HG03575 (cell line): ENCODE measurements around the gene ROS1.
"Not testable (repeated sequence)": the region's sequence is repeated elsewhere in the genome, so short reads cannot be mapped to it uniquely, and the experiment has no call there.

Source experiments
- ATAC-seq: cut with Tn5 transposase; IDR thresholded peaks from one replicate; pipeline ENCODE4 v1.9.1; 2021; ENCODE audit not compliant: unreplicated experiment, insufficient number of reproducible peaks, low FRiP score; ENCODE audit errors: extremely low read depth

ROS1 gene

DNA sequence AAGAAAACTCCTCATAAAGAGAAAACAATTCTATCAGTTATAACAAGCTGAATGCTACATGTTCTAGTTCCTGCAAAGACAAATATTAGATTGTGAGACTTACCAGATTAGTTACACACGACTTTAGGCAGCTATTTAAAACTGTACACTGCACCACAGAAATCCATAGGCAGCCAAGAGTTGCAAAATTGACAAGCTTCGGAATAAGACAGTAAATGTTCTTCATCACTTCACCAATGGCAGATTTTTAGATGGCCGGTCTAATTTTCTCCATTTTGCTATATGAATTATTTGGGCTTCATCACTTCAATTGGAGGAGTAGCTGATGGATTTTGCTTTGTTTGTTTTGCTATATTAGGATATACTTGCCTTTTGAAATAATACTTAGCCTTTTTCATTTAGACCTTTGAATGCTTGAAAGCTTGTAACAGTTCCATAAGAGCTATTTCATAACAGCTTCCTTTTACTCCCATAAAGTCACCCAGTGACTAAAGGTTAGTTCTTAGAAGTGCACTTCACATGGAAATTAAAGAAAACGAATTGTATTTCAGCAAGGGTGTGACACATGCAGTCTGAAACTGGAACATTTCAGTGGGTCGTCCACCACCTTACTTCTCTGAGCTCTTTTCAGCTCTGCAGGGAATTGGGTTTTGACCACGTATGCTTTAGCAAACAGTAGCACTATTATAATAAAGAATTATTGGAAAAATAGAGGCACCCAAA, at the start of gene ROS1:
Gene ROS1 (minus strand): TSS at position 512 of the 723 bp plus-strand sequence. CDS start 286 bp downstream, at position 226.
- ATAC-seq, result no peak

DNA sequence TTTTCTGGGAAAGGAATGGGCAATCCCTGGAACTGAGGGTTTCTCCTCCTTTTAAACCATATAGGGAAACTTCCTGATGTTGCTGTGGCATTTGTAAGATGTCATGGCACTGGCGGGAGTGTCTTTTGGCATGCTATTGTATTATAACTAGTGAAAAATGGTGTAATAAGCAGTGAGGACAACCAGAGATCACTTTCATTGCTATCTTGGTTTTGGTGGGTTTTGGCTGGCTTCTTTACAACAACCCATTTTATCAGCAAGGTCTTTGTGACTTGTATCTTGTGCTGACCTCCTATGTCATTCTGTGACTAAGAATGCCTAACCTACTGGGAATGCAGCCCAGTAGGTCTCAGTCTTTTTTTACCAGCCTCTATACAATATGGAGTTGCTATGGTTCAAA, 47.7 kb upstream of the ROS1 start:
- ATAC-seq, result no peak

DNA sequence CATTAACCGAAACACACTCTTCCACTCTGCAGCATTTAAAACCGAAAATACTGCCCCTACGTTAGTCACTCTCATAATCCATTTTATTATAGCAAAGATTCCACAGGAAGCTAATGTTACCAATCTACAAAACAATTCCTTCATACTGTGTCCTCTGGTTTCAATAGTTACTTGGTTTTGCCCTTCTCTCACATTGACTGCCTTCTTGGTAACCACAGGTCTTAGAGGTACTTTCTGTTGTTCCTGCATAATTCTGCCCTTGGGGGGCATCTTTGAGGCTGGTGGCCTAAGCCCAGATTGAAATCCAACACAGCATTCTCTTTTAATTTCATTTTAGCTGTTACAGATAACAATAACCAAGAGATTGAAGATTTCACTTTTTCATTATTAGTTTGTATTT, 46.9 kb upstream of the ROS1 start:
- ATAC-seq, result no peak

GRCh38 chr6:117469791-117470190, 44.0 kb upstream of the ROS1 start:
- ATAC-seq, result no peak

DNA sequence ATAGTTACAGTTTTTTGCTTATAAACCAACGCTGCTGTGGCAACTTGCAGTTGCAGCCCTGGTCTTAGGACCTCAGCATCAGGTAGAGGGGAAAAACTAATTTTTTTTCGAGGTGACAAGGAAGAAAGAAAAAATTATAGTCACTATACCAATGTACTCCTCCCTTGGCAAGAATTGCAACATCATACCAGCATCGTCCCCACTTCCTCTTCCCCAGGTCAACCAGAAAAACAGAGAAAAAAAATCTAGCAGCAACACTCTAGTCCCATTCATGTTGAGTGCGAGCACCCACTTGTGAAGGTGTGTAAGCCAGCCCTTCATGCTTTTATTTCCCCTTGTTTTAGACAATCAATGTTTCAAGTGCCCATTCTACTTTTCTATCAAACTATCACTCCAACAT, 43.6 kb upstream of the ROS1 start:
- no peak for ATAC-seq

DNA sequence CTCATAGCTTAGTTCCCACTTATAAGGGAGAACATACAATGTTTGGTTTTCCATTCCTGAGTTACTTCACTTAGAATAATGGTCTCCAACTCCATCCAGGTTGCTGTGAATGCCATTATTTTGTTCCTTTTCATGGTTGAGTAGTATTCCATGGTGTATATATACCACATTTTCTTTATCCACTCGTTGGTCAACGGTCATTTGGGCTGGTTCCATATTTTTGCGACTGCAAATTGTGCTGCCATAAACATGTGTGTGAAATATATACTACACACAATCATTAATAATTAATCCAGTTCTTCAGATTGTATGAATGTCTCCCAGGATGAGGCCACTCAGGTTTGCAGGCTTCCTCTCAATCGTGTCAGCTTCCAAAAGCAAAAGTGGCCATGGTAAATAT, 42.8 kb upstream of the ROS1 start:
- ATAC-seq, result not testable (repeated sequence)

GRCh38 chr6:117467876-117468275, 42.1 kb upstream of the ROS1 start:
- ATAC-seq, result no peak

GRCh38 chr6:117465691-117466090, 39.9 kb upstream of the ROS1 start:
- no peak for ATAC-seq

GRCh38 chr6:117464700-117465099, 39.0 kb upstream of the ROS1 start:
- ATAC-seq, result no peak

DNA sequence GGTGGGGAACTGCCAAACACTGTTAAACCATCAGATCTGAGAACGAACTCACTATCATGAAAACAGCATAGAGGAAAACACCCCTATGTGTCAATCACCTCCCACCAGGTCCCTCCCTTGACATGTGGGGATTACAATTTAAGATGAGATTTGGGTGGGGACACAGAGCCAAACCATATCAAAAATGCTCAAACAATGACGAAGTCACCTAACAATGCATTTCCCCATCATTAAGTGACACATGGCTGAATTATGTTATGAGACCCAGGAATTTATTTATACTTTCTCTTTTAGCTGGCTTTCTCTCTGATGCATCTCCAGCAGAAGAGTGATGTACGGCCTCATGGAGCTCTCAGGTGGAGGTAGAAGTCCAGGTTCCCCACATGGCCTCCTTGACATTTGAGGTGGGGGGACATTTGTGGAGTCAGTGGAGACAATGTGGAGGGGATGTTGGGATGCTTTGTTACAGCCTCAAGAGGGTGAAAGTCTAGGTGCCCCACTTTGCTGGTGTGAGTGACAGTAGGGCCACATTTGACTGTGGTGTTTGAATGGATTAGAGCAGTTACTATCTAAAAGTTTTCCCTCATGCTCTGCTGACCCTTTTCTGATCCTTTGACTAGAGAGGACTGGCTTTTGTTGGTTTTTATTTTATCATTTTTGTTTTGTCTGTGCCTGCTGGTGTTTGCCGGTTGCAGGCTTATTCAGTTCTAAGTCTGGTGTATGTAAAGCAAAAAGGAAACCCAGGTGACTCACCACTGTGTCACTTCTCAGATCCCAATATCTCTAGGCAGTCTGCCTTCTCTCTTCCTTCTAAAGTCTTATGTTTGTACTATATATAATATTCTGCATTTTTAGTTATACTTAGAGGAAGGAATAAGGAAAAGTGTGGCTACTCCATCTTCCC, 38.3 kb upstream of the ROS1 start:
- ATAC-seq, result no peak

DNA sequence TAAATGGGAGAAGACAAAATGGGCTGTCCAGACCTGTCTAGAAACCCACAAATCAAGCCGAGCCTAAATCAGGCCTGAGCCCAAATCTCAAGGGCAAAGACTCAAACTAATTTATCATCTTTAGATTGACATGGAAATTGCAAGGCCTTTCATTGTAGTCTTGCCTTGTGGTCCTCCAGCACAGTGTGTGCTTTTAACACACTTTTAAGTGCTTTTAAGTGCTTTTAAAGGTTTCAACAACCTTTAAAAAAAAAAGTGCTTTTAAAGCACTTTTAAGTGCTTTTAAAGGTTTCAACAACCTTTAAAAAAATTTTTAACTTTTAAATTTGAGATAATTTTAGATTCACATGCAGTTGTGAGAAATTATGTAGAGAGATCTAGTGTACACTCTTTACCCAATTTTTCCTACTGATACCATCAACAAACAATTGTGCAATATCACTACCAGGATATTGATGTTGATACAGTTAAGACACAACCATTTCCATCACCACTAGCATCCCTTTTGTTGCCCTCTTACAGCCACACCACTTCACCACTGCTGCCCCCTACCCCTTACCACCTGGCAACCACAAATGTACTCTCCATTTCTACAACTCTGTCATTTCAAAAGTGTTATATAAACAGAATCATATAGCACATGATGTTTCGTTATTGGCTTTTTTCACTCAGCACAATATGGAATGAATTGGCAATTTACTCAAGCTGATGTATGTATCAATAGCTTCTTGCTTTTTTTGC, 33.6 kb upstream of the ROS1 start:
- no peak for ATAC-seq

DNA sequence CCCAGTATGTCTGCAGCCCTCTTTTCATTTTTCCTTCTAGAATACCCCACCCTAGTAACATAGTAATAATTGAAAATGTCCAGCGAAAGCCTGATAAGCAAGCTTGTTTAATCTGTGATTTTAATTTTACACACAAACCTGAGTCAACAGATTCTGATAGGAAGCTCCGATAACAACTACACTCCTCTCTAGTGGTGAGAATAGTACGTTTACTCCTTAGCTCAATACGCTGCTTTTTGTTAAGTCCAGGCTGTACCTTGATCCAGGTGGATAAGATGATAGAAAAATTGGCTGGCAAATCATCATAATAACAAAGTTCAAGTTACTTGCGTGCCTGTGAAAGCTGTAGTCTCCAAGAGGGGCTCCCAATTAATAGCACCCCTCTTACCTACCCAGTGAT, 31.3 kb upstream of the ROS1 start:
- ATAC-seq, result no peak

DNA sequence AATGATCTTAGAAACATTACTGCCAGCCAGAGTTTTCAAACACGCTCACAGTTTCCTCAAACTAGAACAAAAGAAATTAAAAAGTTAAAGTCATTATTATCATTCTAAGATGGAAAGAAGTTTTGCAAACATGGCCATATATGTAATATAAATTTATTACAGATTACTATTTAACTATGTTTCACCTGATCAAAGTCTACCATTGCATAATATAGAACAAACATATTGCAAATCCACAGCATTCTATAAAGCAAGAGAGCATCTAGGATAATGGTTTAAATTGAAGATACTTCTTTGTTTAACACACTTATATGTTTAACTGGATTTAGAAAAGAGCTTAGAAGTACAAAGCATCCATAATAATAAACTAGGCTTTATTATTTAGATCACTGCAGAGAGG, 30.5 kb upstream of the ROS1 start:
- no peak for ATAC-seq

- no peak for ATAC-seq
Observed at GRCh38 chr6:117451671-117452070, 25.9 kb upstream of the ROS1 start.

DNA sequence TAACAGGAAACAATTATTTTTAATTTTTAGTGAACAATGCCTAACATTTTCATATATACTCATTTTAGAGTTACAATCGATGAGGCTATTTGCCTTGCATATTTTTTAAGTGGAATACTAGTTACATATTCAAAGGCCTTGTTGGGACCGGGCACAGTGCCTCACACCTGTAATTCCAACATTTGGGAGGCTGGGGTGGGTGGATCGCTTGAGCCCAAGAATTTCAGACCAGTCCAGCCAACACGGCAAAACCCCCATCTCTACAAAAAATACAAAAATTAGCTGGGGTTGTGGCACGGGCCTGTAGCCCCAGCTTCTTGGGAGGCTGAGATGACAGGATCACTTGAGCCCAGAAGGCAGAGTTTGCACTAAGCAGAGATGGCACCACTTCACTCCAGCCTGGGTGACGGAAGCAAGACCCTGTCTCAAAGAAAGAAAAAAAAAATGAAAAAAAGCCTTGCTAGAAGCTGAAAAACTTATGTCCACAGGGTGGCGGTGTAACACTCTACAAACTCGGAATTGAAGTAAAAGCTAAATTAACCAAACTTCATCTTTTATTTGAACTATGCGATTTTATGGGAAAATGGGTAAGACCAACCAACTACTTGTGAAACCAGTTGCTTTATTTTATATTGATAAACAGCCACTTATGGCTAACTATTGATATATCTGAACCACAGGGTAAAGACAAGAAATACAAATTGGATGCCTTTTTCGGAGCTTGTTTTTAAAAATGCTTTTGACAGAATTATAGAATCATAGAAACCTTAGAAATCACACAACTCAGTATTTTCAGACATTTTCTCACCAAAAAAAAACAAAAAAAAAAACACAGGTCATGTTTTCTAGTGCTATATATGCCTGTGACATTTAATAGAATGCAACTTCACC, 24.1 kb upstream of the ROS1 start:
- ATAC-seq, result no peak

GRCh38 chr6:117448732-117449485, 23.2 kb upstream of the ROS1 start:
- ATAC-seq, result no peak

- ATAC-seq, result no peak
Observed at GRCh38 chr6:117448011-117448410, 22.3 kb upstream of the ROS1 start.

DNA sequence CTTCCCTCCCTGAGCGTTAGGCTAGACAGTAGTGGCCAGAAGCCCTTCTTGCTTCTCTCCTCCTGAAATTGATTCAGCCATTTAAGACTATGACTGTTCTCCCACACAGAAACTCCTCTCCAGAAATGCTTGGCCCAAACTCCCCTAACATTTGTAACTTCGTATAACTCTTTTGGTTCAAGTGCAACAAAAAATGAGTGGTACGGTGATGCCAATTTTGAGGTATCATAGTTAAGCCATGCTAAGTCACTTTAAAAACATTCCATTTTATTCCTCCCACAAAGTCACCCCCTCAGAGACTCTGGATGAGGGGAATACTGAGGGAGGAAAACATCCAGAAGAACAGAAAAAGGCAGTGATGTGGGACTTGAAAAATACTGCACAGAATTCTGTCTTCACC, 21.1 kb upstream of the ROS1 start:
- no peak for ATAC-seq
